Measurements from ENCODE around the gene PRKCE. TPM values are rescaled to one million over a fixed set of nuclear protein-coding genes. Genes with fewer than 3 reads are reported as not detected.

PRKCE gene
- total and polyA plus RNA-seq, 2 experiments from 2014 or later: 0.94 to 1.2 TPM

GRCh38 chr2:46225730-46226129 lies 574.3 kb downstream of the PRKCE start:
- no peak overlapping the region for H3K27ac ChIP-seq (ENCODE audit: low read depth)
- no peak overlapping the region for H2AFZ ChIP-seq
- H3K4me3 ChIP-seq: no peak overlapping the region
- no peak overlapping the region for H3K4me2 ChIP-seq
- no peak for TF ChIP-seq CREB1 (CRISPR knock-in tag; IDR thresholded peaks at IDR 0.05; ENCODE audit: low read depth)
- TF ChIP-seq EZH2 (IDR thresholded peaks at IDR 0.05; ENCODE audit: low read depth, unreplicated experiment): no peak
- TF ChIP-seq NANOG (IDR thresholded peaks at IDR 0.05; ENCODE audit: borderline replicate concordance): no peak
- no peak for TF ChIP-seq ZNF462 (CRISPR knock-in tag; IDR thresholded peaks at IDR 0.05)
- no peak for TF ChIP-seq STAT1 (IDR thresholded peaks at IDR 0.05; ENCODE audit: unreplicated experiment)
- TF ChIP-seq EZH2phosphoT487 (IDR thresholded peaks at IDR 0.05; ENCODE audit: unreplicated experiment): no peak
- no peak for TF ChIP-seq JUNB (IDR thresholded peaks at IDR 0.05; ENCODE audit: unreplicated experiment)
- TF ChIP-seq ZNF114 (CRISPR knock-in tag; IDR thresholded peaks at IDR 0.05): no peak
- TF ChIP-seq ETS1 (IDR thresholded peaks at IDR 0.05): no peak
- TF ChIP-seq POLR2AphosphoS5 (IDR thresholded peaks at IDR 0.05; ENCODE audit: low read depth): no peak
- TF ChIP-seq REST (IDR thresholded peaks at IDR 0.05; ENCODE audit: unreplicated experiment): no peak
- no peak for TF ChIP-seq ZNF331 (CRISPR knock-in tag; IDR thresholded peaks at IDR 0.05; ENCODE audit: low read depth)
- no peak for TF ChIP-seq CTCF (conservative IDR thresholded peaks at IDR 0.05; ENCODE audit: low read depth in 2 of 2)
- H3F3A ChIP-seq (replicated peaks; ENCODE audit: low read depth): no peaks in the 10 kb centered on the region
- no peaks in the 10 kb centered on the region for H3K79me2 ChIP-seq (replicated peaks; ENCODE audit: insufficient read depth)
- Mint-ChIP-seq H3K9me3 (peaks cover 3% of the 10 kb centered on the region; the same call in 1 of the 3 replicates), H3K27ac (no peak overlapping the region), H3K36me3 (ENCODE audit: low read depth) (no peaks in the 10 kb centered on the region; the same call in 2 of the 3 replicates), H3K4me1 (peaks cover 30% of the 10 kb centered on the region), H3K27me3 (ENCODE audit: insufficient read depth, low read depth, poor library complexity) (peaks cover 5% of the 10 kb centered on the region), H3K4me3 (no peak overlapping the region)
- DNase-seq (ENCODE audit: low spot score) (no peak), ATAC-seq (no peak)
- H3K4me1 ChIP-seq (ENCODE audit: insufficient read depth): peaks cover 20% of the 10 kb centered on the region
- no peaks in the 10 kb centered on the region for H3K36me3 ChIP-seq (ENCODE audit: insufficient read depth)
- H3K27me3 ChIP-seq (ENCODE audit: insufficient read depth): no peaks in the 10 kb centered on the region
- H4K20me1 ChIP-seq (replicated peaks; ENCODE audit: insufficient read depth): no peaks in the 10 kb centered on the region
- 0 out of 2 replicates have a peak, but pooled peaks cover 9% of the 10 kb centered on the region for H3K9me2 ChIP-seq (ENCODE audit: insufficient read depth)
